Left ventricle myocardium inferior (tissue), 1 donor: ENCODE data around the gene YPEL3. TPM values are rescaled to one million over a fixed set of nuclear protein-coding genes. Genes with fewer than 3 reads are reported as not detected.
"Not testable (repeated sequence)": the region's sequence is repeated elsewhere in the genome, so short reads cannot be mapped to it uniquely, and the experiment has no call there.

Source experiments
- DNase-seq: peaks from one replicate; pipeline ENCODE4 v3.0.0-alpha.2; 2020
- H3K27ac ChIP-seq: fragments of 200-600 bp; replicated peaks from 2 replicates; pipeline ENCODE4 v1.8.0; 2021
- H3K27me3 ChIP-seq: fragments of 200-600 bp; 2 replicates; pipeline ENCODE4 v1.8.0; 2021; ENCODE audit warnings: low read depth
- H3K36me3 ChIP-seq: fragments of 200-600 bp; 2 replicates; pipeline ENCODE4 v1.8.0; 2021
- H3K4me1 ChIP-seq: fragments of 200-600 bp; 2 replicates; pipeline ENCODE4 v1.8.0; 2021
- H3K4me3 ChIP-seq: fragments of 200-600 bp; 2 replicates; pipeline ENCODE4 v1.8.0; 2021; ENCODE audit warnings: mild to moderate bottlenecking, moderate library complexity
- H3K9me3 ChIP-seq: fragments of 200-600 bp; replicated peaks from 2 replicates; pipeline ENCODE4 v1.8.0; 2021
- CTCF ChIP-seq: fragments of 200-600 bp; IDR thresholded peaks from 2 replicates; pipeline ENCODE4 v1.8.0; 2021; ENCODE audit warnings: antibody characterized with exemption, mild to moderate bottlenecking, borderline replicate concordance
- intact Hi-C: fragments of 100-400 bp; cut with micrococcal nuclease; formaldehyde crosslinking; loops from one replicate; pipeline ENCODE4 v1.11.0; 2022
- total RNA-seq: library from RNA; stranded (reverse); fragmentation: NEBNext Ultra II Directional; extraction: Animal tissue kit (Norgen Biotek cat#: 25700); gene quantifications from one replicate; pipeline ENCODE4 v1.2.1, GENCODE V29; 2021
- donor health status: DM: no; HTN: yes; CAD: no; lungs with severe emphysema.

Gene YPEL3
- total RNA-seq, 1 donor from 2014 or later, result 54.4 TPM

DNA sequence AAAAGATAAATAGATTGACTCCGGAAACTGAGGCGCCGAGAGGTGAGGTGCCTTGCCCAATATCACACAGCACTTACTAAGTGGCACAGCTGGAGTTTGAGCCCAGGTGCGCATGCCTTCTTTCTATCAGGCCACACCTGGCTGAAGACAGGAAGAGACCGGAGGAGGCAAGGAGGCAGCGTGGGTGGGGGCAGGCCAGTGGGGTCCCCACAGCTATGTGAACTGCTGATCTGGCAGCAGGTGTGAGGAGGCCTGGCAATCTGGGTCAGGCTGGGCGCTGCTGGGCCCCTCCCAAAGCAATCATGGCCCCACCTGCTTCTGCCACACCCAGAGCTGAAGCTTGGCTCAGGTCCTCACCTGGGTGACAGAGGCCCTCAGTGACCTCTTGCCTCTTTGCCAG, 19.2 kb upstream of the YPEL3 start:
- no peak overlapping the region for H3K27ac ChIP-seq
- H3K9me3 ChIP-seq, result no peaks in the 10 kb centered on the region
- peaks cover 18% of the 10 kb centered on the region for H3K4me1 ChIP-seq
- H3K4me3 ChIP-seq, result no peak overlapping the region
- intact Hi-C loops, result no loop called here
- TF ChIP-seq CTCF, result no peak
- no peak for DNase-seq
- H3K36me3 ChIP-seq, result peaks cover 88% of the 10 kb centered on the region
- H3K27me3 ChIP-seq, result no peaks in the 10 kb centered on the region

GRCh38 chr16:30114833-30115232, 18.8 kb upstream of the YPEL3 start:
- peaks cover 89% of the 10 kb centered on the region for H3K36me3 ChIP-seq
- H3K27ac ChIP-seq, H3K4me3 ChIP-seq, H3K9me3 ChIP-seq, DNase-seq, H3K27me3 ChIP-seq, intact Hi-C loops: not testable (repeated sequence)
- peaks cover 14% of the 10 kb centered on the region for H3K4me1 ChIP-seq

DNA sequence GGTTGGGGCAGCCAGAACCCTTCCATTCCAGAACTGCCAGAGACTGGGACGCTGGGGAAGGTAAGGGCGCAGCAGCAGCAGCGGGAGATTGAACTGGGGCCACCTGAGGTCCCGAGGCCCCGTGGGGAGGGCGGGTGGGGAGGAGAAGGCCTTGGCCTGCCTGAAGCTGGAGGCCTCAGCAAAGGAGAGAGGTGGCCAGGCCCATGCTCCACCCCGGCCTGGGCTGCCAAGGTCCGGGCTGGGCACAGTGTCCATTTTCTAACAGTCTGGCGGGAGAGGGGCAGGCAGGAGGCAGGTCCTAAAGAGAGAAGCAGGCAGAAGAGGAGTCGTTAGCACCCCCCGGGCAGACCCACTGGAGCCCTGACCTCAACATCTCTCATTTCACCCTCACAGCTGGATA, 18.4 kb upstream of the YPEL3 start:
- DNase-seq, result no peak

GRCh38 chr16:30113711-30114333, 17.8 kb upstream of the YPEL3 start:
- Histone ChIP-seq H3K27ac (no peak overlapping the region), H3K27me3 (no peaks in the 10 kb centered on the region), H3K9me3 (no peaks in the 10 kb centered on the region), H3K4me1 (peaks cover 9% of the 10 kb centered on the region), H3K36me3 (peaks cover 89% of the 10 kb centered on the region), H3K4me3 (no peak overlapping the region)
- intact Hi-C loops, result no loop called here
- no peak for DNase-seq
- no peak for TF ChIP-seq CTCF

More for the DNA sequence above, 18.4 kb upstream of the YPEL3 start:
- Histone ChIP-seq H3K4me3 (no peak overlapping the region), H3K36me3 (peaks cover 89% of the 10 kb centered on the region), H3K4me1 (peaks cover 10% of the 10 kb centered on the region), H3K27me3 (no peaks in the 10 kb centered on the region), H3K27ac (no peak overlapping the region), H3K9me3 (no peaks in the 10 kb centered on the region)
- TF ChIP-seq CTCF, result no peak
- intact Hi-C loops, result no loop called here

- TF ChIP-seq CTCF, result no peak
- intact Hi-C loops, result no loop called here
- H3K27ac ChIP-seq, result no peak within 1 kb of the TSS
- peak; percentile 56 for DNase-seq
- H3K9me3 ChIP-seq, result no peaks in the 10 kb centered on the region
- H3K27me3 ChIP-seq, result no peaks in the 10 kb centered on the region
- peaks cover 9% of the 10 kb centered on the region for H3K4me1 ChIP-seq
- no peak within 1 kb of the TSS for H3K4me3 ChIP-seq
- H3K36me3 ChIP-seq, result peaks cover 89% of the 10 kb centered on the region
Measured at GRCh38 chr16:30113031-30113710, 17.2 kb upstream of the YPEL3 start, which contains the start of gene GDPD3. Gene GDPD3, minus strand, starts transcription at chr16:30113537. Its CDS starts 59 bp downstream, at chr16:30113478.
